NOMO-1 treated with dmso at 0.1 percent for 144 hours (cell line): Measurements from ENCODE around the gene ZNF780B.

Source experiments
- DNase-seq: peaks from one replicate; lab custom pipeline; 2025; ENCODE audit not compliant: unreplicated experiment; lab: John Stamatoyannopoulos, UW

The ZNF780B gene

DNA sequence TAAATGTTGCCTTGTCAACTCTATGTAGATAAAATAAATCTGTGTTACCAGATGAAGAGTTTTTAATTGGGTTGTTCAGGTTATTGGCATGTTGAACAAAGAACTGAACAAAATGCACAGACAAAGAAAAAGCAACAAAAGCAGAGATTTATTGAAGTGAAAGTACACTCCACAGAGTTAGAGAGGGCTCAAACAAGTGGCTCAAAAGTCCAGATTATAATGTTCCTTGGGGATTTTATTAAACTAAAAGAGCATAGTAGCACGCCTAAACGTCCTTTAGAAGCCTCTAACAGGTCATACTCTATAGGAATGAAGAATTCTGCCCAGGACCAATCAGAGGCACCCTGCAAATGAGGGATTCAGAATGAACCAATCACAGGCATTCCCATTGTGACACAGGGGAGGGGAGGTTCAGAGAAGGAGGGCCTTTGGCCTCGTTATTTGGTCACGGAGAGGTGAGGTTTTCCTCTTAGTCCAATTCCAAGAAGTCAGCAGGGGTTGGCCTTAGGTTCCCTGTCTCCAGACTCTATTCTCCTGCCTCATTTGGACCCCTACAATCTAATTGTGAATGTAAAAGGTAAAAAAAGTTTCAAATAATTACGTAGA lies 72.2 kb downstream of the ZNF780B start:
- DNase-seq, result no peak

DNA sequence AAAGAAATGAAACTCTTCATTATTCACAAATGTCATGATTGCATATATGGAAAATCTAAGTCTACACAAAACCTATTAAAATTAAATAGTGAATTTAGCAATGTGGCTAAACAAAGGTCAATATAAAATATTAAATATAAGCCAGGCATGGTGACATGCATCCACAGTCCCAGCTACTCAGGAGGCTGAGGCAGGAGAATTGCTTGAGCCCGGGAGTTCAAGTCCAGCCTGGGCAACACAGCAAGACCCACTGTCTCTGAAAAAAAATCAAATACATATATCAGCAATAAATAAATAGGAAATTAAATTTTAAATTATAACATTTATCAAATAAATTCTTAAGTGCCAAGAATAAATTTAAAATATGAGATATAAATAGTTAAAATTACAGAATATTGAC lies 73.1 kb downstream of the ZNF780B start:
- no peak for DNase-seq
